ENCODE data around the gene VWA5B2. TPM values are rescaled to one million over a fixed set of nuclear protein-coding genes. Genes with fewer than 3 reads are reported as not detected.

VWA5B2 gene
- total RNA-seq, 4 donors from 2014 or later, result 0.21 to 1.8 (median 0.22) TPM; not detected in 1

- TF ChIP-seq POLR2A (IDR thresholded peaks at IDR 0.05) (no peak), EP300 (IDR thresholded peaks at IDR 0.05) (no peak), CTCF (IDR thresholded peaks at IDR 0.05) (no peak)
- H3K4me1 ChIP-seq, result peaks cover 0 to 13% (median 0%) of the 10 kb centered on the region in 4 donors
- no peak overlapping the region for H3K27ac ChIP-seq
- peaks cover 4 to 94% (median 39%) of the 10 kb centered on the region in 3 donors for H3K36me3 ChIP-seq
- WGBS, 2 donors, result 92 to 93% methylated on average over 10 of the region's 10 CpGs
- no peaks in the 10 kb centered on the region for H3K27me3 ChIP-seq
- no peak for DNase-seq (ENCODE audit: low spot score in 2 of 2)
- H3K4me3 ChIP-seq, result no peak overlapping the region
- no peaks in the 10 kb centered on the region for H3K9me3 ChIP-seq
Measured at GRCh38 chr3:184192889-184193288, 36.5 kb upstream of the VWA5B2 start.

GRCh38 chr3:184193991-184194539, 35.3 kb upstream of the VWA5B2 start:
- Histone ChIP-seq H3K4me1 (peaks cover 0 to 2% (median 0%) of the 10 kb centered on the region in 4 donors), H3K4me3 (no peak overlapping the region), H3K27me3 (no peaks in the 10 kb centered on the region), H3K27ac (no peak overlapping the region), H3K36me3 (peaks cover 4 to 83% (median 39%) of the 10 kb centered on the region in 3 donors), H3K9me3 (no peaks in the 10 kb centered on the region)
- TF ChIP-seq POLR2A (IDR thresholded peaks at IDR 0.05) (no peak), CTCF (IDR thresholded peaks at IDR 0.05) (no peak), EP300 (IDR thresholded peaks at IDR 0.05) (no peak)
- WGBS, 2 donors, result 85 to 86% methylated on average over 9 of the region's 9 CpGs
- no peak for DNase-seq (ENCODE audit: low spot score in 2 of 2)

GRCh38 chr3:184196536-184196935, 32.8 kb upstream of the VWA5B2 start:
- no peak overlapping the region for H3K27ac ChIP-seq
- peaks cover 2 to 58% (median 27%) of the 10 kb centered on the region in 3 donors for H3K36me3 ChIP-seq
- no peak for DNase-seq (ENCODE audit: low spot score in 2 of 2)
- no peaks in the 10 kb centered on the region for H3K9me3 ChIP-seq
- no peaks in the 10 kb centered on the region for H3K27me3 ChIP-seq
- TF ChIP-seq POLR2A (IDR thresholded peaks at IDR 0.05) (no peak), CTCF (IDR thresholded peaks at IDR 0.05) (no peak), EP300 (IDR thresholded peaks at IDR 0.05) (no peak)
- 86 to 90% methylated on average over 6 of the region's 6 CpGs for WGBS, 2 donors
- H3K4me1 ChIP-seq, result no peaks in the 10 kb centered on the region
- no peak overlapping the region for H3K4me3 ChIP-seq

- H3K27me3 ChIP-seq, result no peaks in the 10 kb centered on the region
- TF ChIP-seq EP300 (IDR thresholded peaks at IDR 0.05) (no peak), POLR2A (IDR thresholded peaks at IDR 0.05) (no peak), CTCF (IDR thresholded peaks at IDR 0.05) (no peak)
- peaks cover under 1 to 38% (median 8%) of the 10 kb centered on the region in 3 donors for H3K36me3 ChIP-seq
- WGBS, 2 donors, result 79 to 85% methylated on average over 9 of the region's 9 CpGs
- H3K9me3 ChIP-seq, result no peaks in the 10 kb centered on the region
- no peaks in the 10 kb centered on the region for H3K4me1 ChIP-seq
- H3K4me3 ChIP-seq, result no peak overlapping the region
- no peak for DNase-seq (ENCODE audit: low spot score in 2 of 2)
- H3K27ac ChIP-seq, result no peak overlapping the region
Measured at GRCh38 chr3:184198509-184198908, 30.9 kb upstream of the VWA5B2 start.

GRCh38 chr3:184200825-184201224, 28.6 kb upstream of the VWA5B2 start:
- no peak overlapping the region for H3K27ac ChIP-seq
- peaks cover 0 to 2% of the 10 kb centered on the region in 2 donors for H3K27me3 ChIP-seq
- no peaks in the 10 kb centered on the region for H3K9me3 ChIP-seq
- H3K4me3 ChIP-seq, result no peak overlapping the region
- no peak for TF ChIP-seq POLR2A (IDR thresholded peaks at IDR 0.05)
- no peak for TF ChIP-seq CTCF (IDR thresholded peaks at IDR 0.05)
- no peak for TF ChIP-seq EP300 (IDR thresholded peaks at IDR 0.05)
- no peaks in the 10 kb centered on the region for H3K4me1 ChIP-seq
- H3K36me3 ChIP-seq, result peaks cover 0 to 15% (median 0%) of the 10 kb centered on the region in 3 donors
- no peak for DNase-seq (ENCODE audit: low spot score in 2 of 2)

All from tibial nerve (tissue), 4 donors.